Keratinocyte (primary cell): ENCODE data around the gene ZFP69. TPM values are rescaled to one million over a fixed set of nuclear protein-coding genes. Genes with fewer than 3 reads are reported as not detected.

Experiments used
- DNase-seq: peaks from one replicate; pipeline ENCODE4 v3.0.0-alpha.2; 2011; ENCODE audit warnings: low read depth, missing footprints, low spot score
- FAIRE-seq: peaks from 2 replicates; lab custom pipeline; 2011; peaks lifted over from hg19 to GRCh38; lab: Jason Lieb, UNC
- H2AFZ ChIP-seq: 2 replicates; pipeline ENCODE4 v1.6.0; 2012; ENCODE audit warnings: low read length, control low read depth, inconsistent platforms; ENCODE audit not compliant: control insufficient read depth
- H3K27ac ChIP-seq: 2 replicates; pipeline ENCODE4 v1.5.1; 2011; ENCODE audit warnings: low read length; ENCODE audit not compliant: control insufficient read depth, insufficient read depth
- H3K27me3 ChIP-seq: 3 replicates; pipeline ENCODE4 v1.6.0; 2011; ENCODE audit warnings: low read length; ENCODE audit not compliant: control insufficient read depth, insufficient read depth; ENCODE audit errors: extremely low read depth
- H3K36me3 ChIP-seq, 2 experiments: 2 replicates in 1 of 2; 3 replicates in 1 of 2; pipeline ENCODE4 v1.5.1; 2011; ENCODE audit warnings: low read length in 2 of 2, mild to moderate bottlenecking in 1 of 2; ENCODE audit not compliant: control insufficient read depth in 2 of 2, insufficient read depth in 2 of 2; ENCODE audit errors: extremely low read depth in 1 of 2
- H3K4me1 ChIP-seq: 3 replicates; pipeline ENCODE4 v1.5.1; 2011; ENCODE audit warnings: low read length; ENCODE audit not compliant: control insufficient read depth, insufficient read depth; ENCODE audit errors: extremely low read depth
- H3K4me2 ChIP-seq: 3 replicates; pipeline ENCODE4 v1.6.0; 2011; ENCODE audit warnings: low read depth, low read length; ENCODE audit not compliant: control insufficient read depth, insufficient read depth; ENCODE audit errors: extremely low read depth
- H3K4me3 ChIP-seq, 3 experiments: fragments of 200-600 bp in 1 of 3; sonication (generic) in 1 of 3; 2 replicates in 2 of 3; 3 replicates in 1 of 3; pipeline ENCODE4 v1.5.1; 2011 to 2016; ENCODE audit warnings: low read length in 3 of 3, mild to moderate bottlenecking in 3 of 3, control low read depth in 2 of 3, inconsistent platforms in 1 of 3, low read depth in 1 of 3, mixed read lengths in 1 of 3, mixed run types in 1 of 3, moderate library complexity in 1 of 3; ENCODE audit not compliant: control insufficient read depth in 2 of 3, insufficient read depth in 2 of 3; ENCODE audit errors: extremely low read depth in 1 of 3
- H3K79me2 ChIP-seq: 2 replicates; pipeline ENCODE4 v1.6.0; 2012; ENCODE audit warnings: low read length; ENCODE audit not compliant: control insufficient read depth, insufficient read depth
- H3K9ac ChIP-seq: 3 replicates; pipeline ENCODE4 v1.6.0; 2011; ENCODE audit warnings: low read length; ENCODE audit not compliant: control insufficient read depth, insufficient read depth; ENCODE audit errors: extremely low read depth
- H3K9me1 ChIP-seq: 3 replicates; pipeline ENCODE4 v1.6.0; 2011; ENCODE audit warnings: low read length; ENCODE audit not compliant: control insufficient read depth, insufficient read depth; ENCODE audit errors: extremely low read depth
- H3K9me3 ChIP-seq: 2 replicates; pipeline ENCODE4 v1.5.1; 2012; ENCODE audit warnings: low read depth, low read length; ENCODE audit not compliant: control insufficient read depth
- H4K20me1 ChIP-seq: 3 replicates; pipeline ENCODE4 v1.6.0; 2011; ENCODE audit warnings: low read length; ENCODE audit not compliant: control insufficient read depth, insufficient read depth; ENCODE audit errors: extremely low read depth
- EZH2 ChIP-seq: IDR thresholded peaks from one replicate; pipeline ENCODE4 v1.6.1; 2012; ENCODE audit warnings: inconsistent platforms, mild to moderate bottlenecking, low read length, moderate library complexity
- dilution Hi-C: fragments of 300-500 bp; cut with MboI; formaldehyde crosslinking; loops from one replicate; pipeline ENCODE4 v1.7.0; 2020; ENCODE audit warnings: low sequenced_read_pairs; ENCODE audit not compliant: extremely low pct_ligation_motif_present
- polyA plus RNA-seq, 5 experiments: library from polyadenylated mRNA; depleted of rRNA in 3 of 5; stranded (reverse) in 3 of 5; stranded (forward) in 1 of 5; unstranded in 1 of 5; fragments of >200 nt; gene quantifications; 1 replicate in 1 of 5; 2 replicates in 3 of 5; 3 replicates in 1 of 5; pipeline versions ENCODE4 v1.2.1 to v1.2.3, GENCODE V29; 2011 to 2012; ENCODE audit warnings: missing spikeins in 2 of 5, low read depth in 1 of 5, low replicate concordance in 1 of 5
- TF ChIP-seq, protein P1 (sequence below), 3 experiments: IDR thresholded peaks in 1 of 3; conservative IDR thresholded peaks in 1 of 3; optimal IDR thresholded peaks in 1 of 3; 2 replicates in 2 of 3; 3 replicates in 1 of 3; pipeline versions ENCODE3 to v1.5.1; 2011; ENCODE audit warnings: low read length in 3 of 3, mild to moderate bottlenecking in 3 of 3, moderate library complexity in 2 of 3, control low read depth in 1 of 3, inconsistent platforms in 1 of 3; ENCODE audit not compliant: insufficient read depth in 2 of 3; ENCODE audit errors: extremely low read depth in 1 of 3

The ZFP69 gene
- polyA plus RNA-seq, 1 donor (not counting 4 experiments of a cell fraction or from before 2014, with no cell fraction given) = 3.5 TPM

DNA sequence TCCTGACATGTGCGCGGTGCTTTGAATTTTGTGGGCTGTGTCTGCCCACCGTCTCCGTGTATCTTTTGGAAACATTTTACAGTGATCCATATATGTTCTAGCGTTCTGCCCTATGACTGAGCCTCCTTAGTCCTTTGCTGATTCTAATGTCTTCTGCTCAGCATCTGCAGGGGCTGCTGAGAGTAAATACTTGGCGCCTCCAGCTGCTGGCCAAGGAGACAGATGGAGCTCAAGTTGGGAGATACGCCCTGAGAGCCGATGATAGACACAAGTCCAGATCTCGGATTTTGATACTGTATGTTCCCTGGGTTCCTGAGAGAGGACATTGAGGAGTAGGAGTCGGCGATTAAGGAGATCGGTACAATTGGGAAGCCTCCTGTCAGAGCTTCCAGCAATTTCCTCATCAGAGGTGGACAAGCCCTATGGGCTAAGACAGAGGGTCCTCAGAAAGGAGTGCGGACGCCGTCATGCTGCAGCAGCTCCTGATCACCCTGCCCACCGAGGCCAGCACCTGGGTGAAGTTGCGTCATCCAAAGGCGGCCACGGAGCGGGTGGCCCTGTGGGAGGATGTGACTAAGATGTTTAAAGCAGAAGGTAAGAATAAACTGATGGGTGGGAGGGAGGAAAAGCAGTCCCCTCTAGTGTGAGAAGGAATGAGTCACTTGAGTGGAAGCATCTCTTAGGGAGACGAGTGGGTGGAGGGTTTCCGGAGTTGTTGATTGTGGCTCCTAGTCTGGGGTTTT lies 26.4 kb upstream of the ZFP69 start:
- no peak for FAIRE-seq
- Histone ChIP-seq H2AFZ (peak overlapping the region; percentile 91), H3K9ac (peak overlapping the region; percentile 82), H3K27me3 (no peaks in the 10 kb centered on the region), H3K4me3 (peak overlapping the region; percentile 61 to 82 (median 66)), H4K20me1 (no peaks in the 10 kb centered on the region), H3K4me1 (peaks cover 13% of the 10 kb centered on the region), H3K27ac (no peak overlapping the region), H3K79me2 (no peaks in the 10 kb centered on the region), H3K9me1 (no peaks in the 10 kb centered on the region), H3K36me3 (no peaks in the 10 kb centered on the region), H3K4me2 (peak overlapping the region; percentile 88), H3K9me3 (no peaks in the 10 kb centered on the region)
- no peak for DNase-seq
- dilution Hi-C loops = no loop called here
- TF ChIP-seq EZH2 = no peak
- TF ChIP-seq, protein P1, sequence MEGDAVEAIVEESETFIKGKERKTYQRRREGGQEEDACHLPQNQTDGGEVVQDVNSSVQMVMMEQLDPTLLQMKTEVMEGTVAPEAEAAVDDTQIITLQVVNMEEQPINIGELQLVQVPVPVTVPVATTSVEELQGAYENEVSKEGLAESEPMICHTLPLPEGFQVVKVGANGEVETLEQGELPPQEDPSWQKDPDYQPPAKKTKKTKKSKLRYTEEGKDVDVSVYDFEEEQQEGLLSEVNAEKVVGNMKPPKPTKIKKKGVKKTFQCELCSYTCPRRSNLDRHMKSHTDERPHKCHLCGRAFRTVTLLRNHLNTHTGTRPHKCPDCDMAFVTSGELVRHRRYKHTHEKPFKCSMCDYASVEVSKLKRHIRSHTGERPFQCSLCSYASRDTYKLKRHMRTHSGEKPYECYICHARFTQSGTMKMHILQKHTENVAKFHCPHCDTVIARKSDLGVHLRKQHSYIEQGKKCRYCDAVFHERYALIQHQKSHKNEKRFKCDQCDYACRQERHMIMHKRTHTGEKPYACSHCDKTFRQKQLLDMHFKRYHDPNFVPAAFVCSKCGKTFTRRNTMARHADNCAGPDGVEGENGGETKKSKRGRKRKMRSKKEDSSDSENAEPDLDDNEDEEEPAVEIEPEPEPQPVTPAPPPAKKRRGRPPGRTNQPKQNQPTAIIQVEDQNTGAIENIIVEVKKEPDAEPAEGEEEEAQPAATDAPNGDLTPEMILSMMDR (optimal IDR thresholded peaks at IDR 0.05 in 1 of 3, IDR thresholded peaks at IDR 0.05 in 1 of 3, conservative IDR thresholded peaks at IDR 0.05 in 1 of 3; ENCODE audit: extremely low read depth in 1 of 3, insufficient read depth in 2 of 3, low read length in 3 of 3) = no peak

DNA sequence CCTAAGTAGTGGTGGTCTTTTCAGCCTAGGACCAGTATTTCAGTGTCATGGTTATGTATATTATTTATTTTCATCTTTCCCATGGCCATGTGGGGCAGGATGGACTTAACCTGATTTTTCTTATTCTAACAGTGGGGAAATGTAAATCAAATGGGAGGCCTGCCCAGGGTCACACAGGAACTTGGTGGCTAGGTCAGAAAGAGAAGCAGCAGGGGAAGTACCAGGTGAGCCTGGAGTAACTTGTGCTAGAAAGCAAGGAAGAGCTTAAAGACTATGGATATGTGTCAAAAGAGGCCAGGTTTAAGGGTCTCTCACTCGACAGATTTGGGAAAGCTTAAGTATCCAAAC lies 25.9 kb upstream of the ZFP69 start:
- no peak overlapping the region for H2AFZ ChIP-seq
- dilution Hi-C loops = no loop called here
- no peak for TF ChIP-seq EZH2
- TF ChIP-seq, protein P1 (optimal IDR thresholded peaks at IDR 0.05 in 1 of 3, IDR thresholded peaks at IDR 0.05 in 1 of 3, conservative IDR thresholded peaks at IDR 0.05 in 1 of 3; ENCODE audit: extremely low read depth in 1 of 3, insufficient read depth in 2 of 3, low read length in 3 of 3) = no peak

More for the DNA sequence above, 25.9 kb upstream of the ZFP69 start:
- H3K36me3 ChIP-seq = no peaks in the 10 kb centered on the region
- H3K79me2 ChIP-seq = no peaks in the 10 kb centered on the region
- no peak for FAIRE-seq
- no peak overlapping the region for H3K9ac ChIP-seq
- H3K4me2 ChIP-seq = peak overlapping the region; percentile 88
- H3K27me3 ChIP-seq = no peaks in the 10 kb centered on the region
- H3K9me3 ChIP-seq = no peaks in the 10 kb centered on the region
- H3K9me1 ChIP-seq = no peaks in the 10 kb centered on the region
- H4K20me1 ChIP-seq = no peaks in the 10 kb centered on the region
- DNase-seq = no peak
- no peak overlapping the region for H3K27ac ChIP-seq
- H3K4me3 ChIP-seq = peak overlapping the region in 1 of 3 experiments; percentile 23
- H3K4me1 ChIP-seq = peaks cover 13% of the 10 kb centered on the region
